H1 (cell line): ENCODE measurements around the gene KLHL17. TPM values are rescaled to one million over a fixed set of nuclear protein-coding genes. Genes with fewer than 3 reads are reported as not detected.

Source experiments
- CTCF ChIA-PET: fragments of 300-600 bp; sonication (Branson Sonifier 250); formaldehyde crosslinking; loops from one replicate; lab custom pipeline; 2021; ENCODE audit not compliant: partially characterized antibody; lab: Charles Lee
- POLR2A ChIA-PET: fragments of 300-600 bp; sonication (Branson Sonifier 250); formaldehyde crosslinking; loops from one replicate; lab custom pipeline; 2021; ENCODE audit warnings: inconsistent platforms; ENCODE audit not compliant: partially characterized antibody; lab: Charles Lee
- DNase-seq, 2 experiments: peaks; one replicate each; pipeline versions ENCODE4 v3.0.0 to v3.0.0-alpha.2; 2010 to 2022; ENCODE audit warnings: low spot score in 2 of 2, low read depth in 1 of 2, mixed read lengths in 1 of 2
- FAIRE-seq: peaks from 2 replicates; lab custom pipeline; 2011; peaks lifted over from hg19 to GRCh38; lab: Jason Lieb, UNC
- H2AFZ ChIP-seq: 2 replicates; pipeline ENCODE4 v1.8.1; 2012; ENCODE audit warnings: low read length, inconsistent platforms
- H2AK5ac ChIP-seq: 2 replicates; pipeline ENCODE4 v1.6.1; 2013; ENCODE audit warnings: low read depth, low read length
- H2BK120ac ChIP-seq: replicated peaks from 2 replicates; pipeline ENCODE3; 2013; ENCODE audit warnings: low read depth, low read length, inconsistent platforms
- H2BK12ac ChIP-seq: 2 replicates; pipeline ENCODE4 v1.6.1; 2013; ENCODE audit warnings: low read depth, low read length
- H2BK15ac ChIP-seq: 2 replicates; pipeline ENCODE4 v1.6.1; 2013; ENCODE audit warnings: low read length
- H2BK20ac ChIP-seq: 2 replicates; pipeline ENCODE4 v1.6.1; 2013; ENCODE audit warnings: low read length
- H2BK5ac ChIP-seq: 2 replicates; pipeline ENCODE4 v1.6.1; 2013; ENCODE audit warnings: low read depth, low read length
- H3K14ac ChIP-seq: 2 replicates; pipeline ENCODE4 v1.6.1; 2013; ENCODE audit warnings: inconsistent platforms; ENCODE audit not compliant: insufficient read length
- H3K18ac ChIP-seq: 2 replicates; pipeline ENCODE4 v1.6.1; 2013; ENCODE audit warnings: low read length; ENCODE audit errors: extremely low read depth
- H3K23ac ChIP-seq: 2 replicates; pipeline ENCODE4 v1.6.1; 2013; ENCODE audit warnings: inconsistent platforms; ENCODE audit not compliant: insufficient read length
- H3K23me2 ChIP-seq: 2 replicates; pipeline ENCODE4 v1.6.1; 2013; ENCODE audit warnings: low read depth, low read length
- H3K27ac ChIP-seq: 2 replicates; pipeline ENCODE4 v1.6.1; 2011; ENCODE audit warnings: low read depth, low read length, inconsistent platforms
- H3K27me3 ChIP-seq, 4 experiments: replicated peaks in 1 of 4; 1 replicate in 1 of 4; 2 replicates in 3 of 4; pipeline versions ENCODE4 v1.6.1 to v1.8.1; 2011 to 2013; ENCODE audit warnings: low read length in 3 of 4, mild to moderate bottlenecking in 3 of 4, inconsistent platforms in 2 of 4, mixed read lengths in 2 of 4, moderate library complexity in 1 of 4; ENCODE audit not compliant: control insufficient read depth in 3 of 4, insufficient read depth in 3 of 4; ENCODE audit errors: extremely low read depth in 1 of 4
- H3K36me3 ChIP-seq, 4 experiments: 2 replicates each; pipeline versions ENCODE4 v1.6.1 to v1.8.1; 2011 to 2013; ENCODE audit warnings: mild to moderate bottlenecking in 4 of 4, low read length in 3 of 4, moderate library complexity in 2 of 4, control low read depth in 1 of 4, inconsistent platforms in 1 of 4; ENCODE audit not compliant: insufficient read depth in 4 of 4, control insufficient read depth in 2 of 4
- H3K4ac ChIP-seq: replicated peaks from 2 replicates; pipeline ENCODE3; 2013; ENCODE audit warnings: low read length, low read depth, mixed read lengths, inconsistent platforms; ENCODE audit not compliant: insufficient read length
- H3K4me1 ChIP-seq, 4 experiments: replicated peaks in 1 of 4; 1 replicate in 1 of 4; 2 replicates in 3 of 4; pipeline versions ENCODE4 v1.6.1 to v1.8.1; 2011 to 2013; ENCODE audit warnings: low read length in 3 of 4, inconsistent platforms in 2 of 4, mixed read lengths in 1 of 4; ENCODE audit not compliant: insufficient read depth in 4 of 4, control insufficient read depth in 3 of 4
- H3K4me2 ChIP-seq, 2 experiments: 2 replicates each; pipeline versions ENCODE4 v1.6.1 to v1.8.1; 2011 to 2013; ENCODE audit warnings: low read depth in 2 of 2, low read length in 2 of 2, control low read depth in 1 of 2, inconsistent platforms in 1 of 2, mild to moderate bottlenecking in 1 of 2; ENCODE audit not compliant: insufficient read depth in 1 of 2
- H3K4me3 ChIP-seq, 4 experiments: fragments of 200-600, 300-600 bp in 1 of 4; sonication (generic), shearing (Covaris generic), sonication (Bioruptor Twin) in 1 of 4; 2 replicates each; pipeline versions ENCODE4 v1.5.1 to v1.8.1; 2011 to 2016; ENCODE audit warnings: low read length in 4 of 4, low read depth in 3 of 4, control low read depth in 2 of 4, inconsistent platforms in 2 of 4, mild to moderate bottlenecking in 2 of 4, mixed read lengths in 1 of 4, moderate library complexity in 1 of 4; ENCODE audit not compliant: insufficient read depth in 2 of 4; ENCODE audit errors: extremely low read depth in 1 of 4
- H3K56ac ChIP-seq: replicated peaks from 2 replicates; pipeline ENCODE3; 2013; ENCODE audit warnings: low read depth, mild to moderate bottlenecking, mixed read lengths, low read length, inconsistent platforms; ENCODE audit not compliant: insufficient read length
- H3K79me1 ChIP-seq: 2 replicates; pipeline ENCODE4 v1.6.1; 2013; ENCODE audit warnings: low read depth, low read length, control low read depth
- H3K79me2 ChIP-seq, 2 experiments: 2 replicates each; pipeline versions ENCODE4 v1.6.1 to v1.8.1; 2012 to 2013; ENCODE audit warnings: low read length in 2 of 2, mild to moderate bottlenecking in 2 of 2, inconsistent platforms in 1 of 2; ENCODE audit not compliant: insufficient read depth in 2 of 2, control insufficient read depth in 1 of 2
- H3K9ac ChIP-seq, 4 experiments: replicated peaks in 1 of 4; 1 replicate in 1 of 4; 2 replicates in 3 of 4; pipeline versions ENCODE4 v1.6.1 to v1.8.1; 2011 to 2013; ENCODE audit warnings: low read depth in 3 of 4, low read length in 3 of 4, control low read depth in 2 of 4, mild to moderate bottlenecking in 2 of 4, moderate library complexity in 2 of 4, inconsistent platforms in 1 of 4; ENCODE audit errors: extremely low read depth in 1 of 4
- H3K9me3 ChIP-seq, 2 experiments: 2 replicates each; pipeline versions ENCODE4 v1.6.1 to v1.8.1; 2012 to 2013; ENCODE audit warnings: mild to moderate bottlenecking in 2 of 2, moderate library complexity in 2 of 2, control low read depth in 1 of 2, inconsistent platforms in 1 of 2, low read depth in 1 of 2, low read length in 1 of 2, mixed read lengths in 1 of 2; ENCODE audit not compliant: insufficient read depth in 2 of 2
- H4K20me1 ChIP-seq, 2 experiments: replicated peaks in 1 of 2; 2 replicates each; pipeline versions ENCODE3 to v1.8.1; 2011 to 2013; ENCODE audit warnings: inconsistent platforms in 2 of 2, low read length in 2 of 2, mild to moderate bottlenecking in 1 of 2; ENCODE audit not compliant: insufficient read depth in 2 of 2, control insufficient read depth in 1 of 2
- H4K5ac ChIP-seq: 2 replicates; pipeline ENCODE4 v1.6.1; 2013; ENCODE audit warnings: low read length, low read depth, mixed read lengths, inconsistent platforms; ENCODE audit not compliant: insufficient read length
- H4K8ac ChIP-seq: 2 replicates; pipeline ENCODE4 v1.8.0; 2013; ENCODE audit warnings: mild to moderate bottlenecking, moderate library complexity, low read length, inconsistent platforms; ENCODE audit not compliant: insufficient read depth; ENCODE audit errors: extremely low read depth
- H4K91ac ChIP-seq: replicated peaks from 2 replicates; pipeline ENCODE3; 2013; ENCODE audit warnings: low read length, mixed read lengths, inconsistent platforms; ENCODE audit not compliant: insufficient read length
- EZH2 ChIP-seq: fragments of 200-600 bp; sonication (generic); IDR thresholded peaks from 2 replicates; pipeline ENCODE4 v1.7.1; 2012; ENCODE audit warnings: low read depth, mild to moderate bottlenecking, moderate library complexity, low read length, inconsistent platforms; ENCODE audit not compliant: severe bottlenecking
- JUN ChIP-seq: IDR thresholded peaks from 2 replicates; pipeline ENCODE4 v1.6.1; 2011; ENCODE audit warnings: low read depth, mild to moderate bottlenecking, improper control_type of control experiment, low read length
- JUND ChIP-seq: IDR thresholded peaks from 2 replicates; pipeline ENCODE4 v1.6.1; 2011; ENCODE audit warnings: mild to moderate bottlenecking, improper control_type of control experiment, low read length
- NRF1 ChIP-seq: IDR thresholded peaks from 2 replicates; pipeline ENCODE4 v1.6.1; 2011; ENCODE audit warnings: mild to moderate bottlenecking, low read depth, low read length, improper control_type of control experiment
- POLR2A ChIP-seq, 2 experiments: IDR thresholded peaks; 1 replicate in 1 of 2; 2 replicates in 1 of 2; pipeline ENCODE4 v1.6.1; 2011; ENCODE audit warnings: low read depth in 2 of 2, low read length in 2 of 2, mild to moderate bottlenecking in 2 of 2; ENCODE audit errors: control extremely low read depth in 1 of 2
- POLR2AphosphoS5 ChIP-seq: IDR thresholded peaks from 2 replicates; pipeline ENCODE4 v1.6.1; 2011; ENCODE audit warnings: low read depth, low read length
- RBBP5 ChIP-seq: IDR thresholded peaks from 2 replicates; pipeline ENCODE4 v1.7.1; 2012; ENCODE audit warnings: low read depth, mild to moderate bottlenecking, inconsistent platforms, low read length, moderate library complexity, borderline replicate concordance
- RXRA ChIP-seq: IDR thresholded peaks from 2 replicates; pipeline ENCODE4 v1.6.1; 2011; ENCODE audit warnings: low read depth, mild to moderate bottlenecking, low read length, moderate library complexity; ENCODE audit not compliant: insufficient read depth
- SIX5 ChIP-seq: IDR thresholded peaks from 2 replicates; pipeline ENCODE4 v1.6.1; 2011; ENCODE audit warnings: mild to moderate bottlenecking, low read depth, low read length
- SRF ChIP-seq: IDR thresholded peaks from 2 replicates; pipeline ENCODE4 v1.6.1; 2011; ENCODE audit warnings: mild to moderate bottlenecking, low read depth, low read length, moderate library complexity
- WGBS, 2 experiments: shearing (Covaris generic) in 1 of 2; methylation state at CpG; one replicate each; pipeline versions ENCODE4 v1.1.6 to v1.1.7; 2013 to 2015; ENCODE audit warnings: low lambda C conversion rate in 2 of 2, mixed read lengths in 2 of 2, inconsistent platforms in 1 of 2, low coverage in 1 of 2, missing lambda C conversion rate in 1 of 2; ENCODE audit not compliant: insufficient replicate concordance in 2 of 2, insufficient coverage in 1 of 2, insufficient read length in 1 of 2; ENCODE audit errors: extremely low coverage in 1 of 2, missing lambda C conversion rate in 1 of 2; 5-methylcytosine and 5-hydroxymethylcytosine counted together
- polyA plus RNA-seq, 7 experiments: library from polyadenylated mRNA; depleted of rRNA in 3 of 7; stranded (reverse) in 5 of 7; unstranded in 2 of 7; fragments of >200 nt in 5 of 7; fragments of 200-250 nt in 2 of 7; gene quantifications; 1 replicate in 5 of 7; 2 replicates in 1 of 7; 4 replicates in 1 of 7; pipeline versions ENCODE4 v1.2.1 to v1.2.3, GENCODE V29; 2011 to 2013; ENCODE audit warnings: missing spikeins in 2 of 7, mixed read lengths in 2 of 7
- total RNA-seq: library from RNA; stranded (reverse); fragmentation: NEBNext Ultra II Directional; extraction: Animal tissue kit (Norgen Biotek cat#: 25700); gene quantifications from 2 replicates; pipeline ENCODE4 v1.2.1, GENCODE V29; 2021
- TF ChIP-seq, protein P1 (sequence below), 3 experiments: IDR thresholded peaks; 1 replicate in 2 of 3; 2 replicates in 1 of 3; pipeline versions ENCODE4 v1.5.1 to v1.6.1; 2011; ENCODE audit warnings: low read length in 3 of 3, mild to moderate bottlenecking in 3 of 3, inconsistent platforms in 2 of 3, low read depth in 1 of 3, moderate library complexity in 1 of 3; ENCODE audit not compliant: insufficient read depth in 1 of 3; ENCODE audit errors: control extremely low read depth in 1 of 3

The KLHL17 gene
- total and polyA plus RNA-seq, 2 of the 8 experiments (the other 6 are each of a cell fraction or from before 2014, with no cell fraction given) = 32.6 to 36.1 TPM

DNA sequence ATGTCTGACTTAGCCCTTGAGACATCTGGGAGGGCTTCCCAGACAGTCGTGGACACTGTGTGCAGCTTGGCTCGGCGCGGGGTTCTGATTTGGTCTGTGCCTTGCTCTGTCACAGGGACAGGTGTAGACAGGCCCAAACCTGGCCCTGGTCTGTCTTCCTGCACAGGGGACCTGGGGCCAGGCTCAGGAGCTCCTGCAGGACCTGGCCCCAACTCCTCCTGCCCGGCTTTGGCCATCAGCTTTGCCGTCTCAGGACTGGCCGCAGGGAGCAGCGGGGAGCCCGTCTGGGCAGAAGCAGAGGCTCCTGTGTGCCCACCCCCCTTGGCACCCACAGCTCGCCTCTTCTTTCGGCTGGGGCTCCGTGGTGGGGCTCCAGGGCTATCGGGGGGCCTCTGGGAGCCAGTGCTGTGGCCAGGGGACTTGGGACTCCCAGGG, 19.8 kb downstream of the KLHL17 start:
- Histone ChIP-seq H3K4ac (no peak overlapping the region), H2BK120ac (no peak overlapping the region), H3K36me3 (no peaks in the 10 kb centered on the region), H4K5ac (no peak overlapping the region), H3K56ac (no peak overlapping the region), H2AFZ (no peak overlapping the region), H3K4me1 (peaks cover 0 to 10% (median under 1%) of the 10 kb centered on the region in 4 experiments; a peak in 4 of 7 replicates), H4K91ac (no peak overlapping the region), H2BK15ac (0 out of 2 replicates have a peak overlapping the region, but pooled peaks have one; percentile 61), H3K14ac (no peak overlapping the region), H2BK5ac (no peak overlapping the region), H3K4me3 (no peak overlapping the region), H3K27ac (no peak overlapping the region), H4K20me1 (peaks cover 0 to 12% of the 10 kb centered on the region in 2 experiments), H3K18ac (no peak overlapping the region), H3K79me2 (no peaks in the 10 kb centered on the region), H2BK12ac (no peak overlapping the region), H3K27me3 (peaks cover 0 to 17% (median 7%) of the 10 kb centered on the region in 4 experiments; a peak in 4 of 7 replicates), H4K8ac (peak overlapping the region; percentile 68; the same call in 1 of the 2 replicates), H3K9me3 (no peaks in the 10 kb centered on the region), H3K79me1 (no peaks in the 10 kb centered on the region), H3K4me2 (no peak overlapping the region), H3K9ac (no peak overlapping the region), H3K23ac (no peak overlapping the region), H2BK20ac (no peak overlapping the region), H3K23me2 (peaks cover 2% of the 10 kb centered on the region; the same call in 1 of the 2 replicates), H2AK5ac (no peak overlapping the region)
- 94% methylated on average over 9 of the region's 13 CpGs; no CpG with 5 or more reads in 1 of the 2 experiments for WGBS, 2 experiments
- no peak for DNase-seq
- CTCF ChIA-PET = interaction anchor here (0.8 to 6.9 kb wide), 9 partner anchors 12 to 311 kb away, joined by 3 to 86 read pairs (median 7); partner anchors contain the start of genes HES4 and ISG15
- POLR2A ChIA-PET = interaction anchor here (0.5 to 1.5 kb wide), 5 partner anchors 9 to 58 kb away, joined by 3 to 5 read pairs (median 3); partner anchors contain the start of gene HES4
- FAIRE-seq = no peak
- TF ChIP-seq POLR2AphosphoS5 = no peak
- TF ChIP-seq RBBP5 = no peak
- TF ChIP-seq JUND = no peak
- TF ChIP-seq JUN = no peak
- TF ChIP-seq, protein P1, sequence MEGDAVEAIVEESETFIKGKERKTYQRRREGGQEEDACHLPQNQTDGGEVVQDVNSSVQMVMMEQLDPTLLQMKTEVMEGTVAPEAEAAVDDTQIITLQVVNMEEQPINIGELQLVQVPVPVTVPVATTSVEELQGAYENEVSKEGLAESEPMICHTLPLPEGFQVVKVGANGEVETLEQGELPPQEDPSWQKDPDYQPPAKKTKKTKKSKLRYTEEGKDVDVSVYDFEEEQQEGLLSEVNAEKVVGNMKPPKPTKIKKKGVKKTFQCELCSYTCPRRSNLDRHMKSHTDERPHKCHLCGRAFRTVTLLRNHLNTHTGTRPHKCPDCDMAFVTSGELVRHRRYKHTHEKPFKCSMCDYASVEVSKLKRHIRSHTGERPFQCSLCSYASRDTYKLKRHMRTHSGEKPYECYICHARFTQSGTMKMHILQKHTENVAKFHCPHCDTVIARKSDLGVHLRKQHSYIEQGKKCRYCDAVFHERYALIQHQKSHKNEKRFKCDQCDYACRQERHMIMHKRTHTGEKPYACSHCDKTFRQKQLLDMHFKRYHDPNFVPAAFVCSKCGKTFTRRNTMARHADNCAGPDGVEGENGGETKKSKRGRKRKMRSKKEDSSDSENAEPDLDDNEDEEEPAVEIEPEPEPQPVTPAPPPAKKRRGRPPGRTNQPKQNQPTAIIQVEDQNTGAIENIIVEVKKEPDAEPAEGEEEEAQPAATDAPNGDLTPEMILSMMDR (IDR thresholded peaks at IDR 0.05; ENCODE audit: control extremely low read depth in 1 of 3, insufficient read depth in 1 of 3, low read depth in 1 of 3, low read length in 3 of 3) = no peak
- TF ChIP-seq POLR2A (IDR thresholded peaks at IDR 0.05; ENCODE audit: control extremely low read depth in 1 of 2, low read depth in 2 of 2, low read length in 2 of 2) = no peak
- no peak for TF ChIP-seq SIX5
- TF ChIP-seq EZH2 = no peak
- no peak for TF ChIP-seq NRF1
- TF ChIP-seq RXRA = no peak
- no peak for TF ChIP-seq SRF
